IMR-90 (cell line): ENCODE measurements around the gene LRP1-AS.

Source experiments
- CHD1 ChIP-seq: IDR thresholded peaks from 2 replicates; pipeline ENCODE4 v1.6.1; 2012; ENCODE audit warnings: low read depth, low read length, improper control_type of control experiment
- CTCF ChIP-seq: conservative IDR thresholded peaks from 2 replicates; pipeline ENCODE4 v1.5.1; 2012; ENCODE audit warnings: mild to moderate bottlenecking, low read depth, low read length, improper control_type of control experiment
- MAZ ChIP-seq: IDR thresholded peaks from 2 replicates; pipeline ENCODE4 v1.6.1; 2012; ENCODE audit warnings: low read depth, mild to moderate bottlenecking, low read length, improper control_type of control experiment, moderate library complexity, borderline replicate concordance
- MXI1 ChIP-seq: IDR thresholded peaks from 2 replicates; pipeline ENCODE4 v1.6.1; 2012; ENCODE audit warnings: low read depth, mild to moderate bottlenecking, low read length, moderate library complexity, borderline replicate concordance
- POLR2A ChIP-seq: IDR thresholded peaks from 2 replicates; pipeline ENCODE4 v1.6.1; 2012; ENCODE audit warnings: mild to moderate bottlenecking, low read depth, low read length

- TF ChIP-seq CTCF (no peak), POLR2A (no peak), CHD1 (no peak), MXI1 (no peak), MAZ (no peak)
These were observed 44.0 kb upstream of the LRP1-AS start for GRCh38 chr12:57191410-57191809.
